K562 (cell line): ENCODE data around the gene C3AR1. TPM values are rescaled to one million over a fixed set of nuclear protein-coding genes. Genes with fewer than 3 reads are reported as not detected.

Experiments used
- ASH1L ChIP-seq: fragments of 450-650 bp; IDR thresholded peaks from 2 replicates; pipeline ENCODE4 v1.6.1; 2018; ENCODE audit warnings: borderline replicate concordance, mild to moderate bottlenecking, low read depth; ENCODE audit not compliant: partially characterized antibody
- ATF1 ChIP-seq, 2 experiments: fragments of 450-650 bp in 1 of 2; IDR thresholded peaks; 2 replicates each; pipeline ENCODE4 v1.6.1; 2016; ENCODE audit warnings: missing compliant biosample characterization in 1 of 2, missing genetic modification characterization in 1 of 2
- ATF7 ChIP-seq: fragments of 450-650 bp; IDR thresholded peaks from 2 replicates; pipeline ENCODE4 v1.7.1; 2014; ENCODE audit warnings: mild to moderate bottlenecking, moderate library complexity
- BCL6 ChIP-seq: fragments of 250-450 bp; sonication (Bioruptor Pico); IDR thresholded peaks from 2 replicates; pipeline ENCODE4 v1.4.0; 2020
- CAMTA2 ChIP-seq: fragments of 250-450 bp; sonication (Bioruptor Pico); conservative IDR thresholded peaks from 2 replicates; pipeline ENCODE4 v1.5.1; 2022
- CEBPB ChIP-seq: fragments of 450-650 bp; IDR thresholded peaks from 2 replicates; pipeline ENCODE4 v1.6.1; 2016; ENCODE audit warnings: missing genetic modification characterization, missing compliant biosample characterization
- CHCHD3 ChIP-seq: fragments of 250-450 bp; sonication (Bioruptor Pico); IDR thresholded peaks from 2 replicates; pipeline ENCODE4 v2.1.2; 2022; ENCODE audit warnings: mild to moderate bottlenecking
- ELK1 ChIP-seq: sonication (generic); formaldehyde crosslinking; IDR thresholded peaks from 2 replicates; pipeline ENCODE4 v1.8.1; 2022; ENCODE audit warnings: missing genetic modification reagents
- FUS ChIP-seq: fragments of 200-400 bp; formaldehyde crosslinking; optimal IDR thresholded peaks from 2 replicates; pipeline ENCODE3; 2017; ENCODE audit warnings: low read depth, low read length
- GABPA ChIP-seq: fragments of 200-800 bp; sonication (Bioruptor generic); conservative IDR thresholded peaks from 2 replicates; pipeline ENCODE4 v1.6.1; 2016; ENCODE audit warnings: low read depth, missing genetic modification characterization, missing compliant biosample characterization
- KLF10 ChIP-seq: fragments of 250-450 bp; sonication (Bioruptor Pico); IDR thresholded peaks from 2 replicates; pipeline ENCODE4 v1.6.1; 2021; ENCODE audit warnings: matching md5 sums
- MAFF ChIP-seq: IDR thresholded peaks from 2 replicates; pipeline ENCODE4 v1.6.1; 2012; ENCODE audit warnings: low read length, improper control_type of control experiment
- MCM2 ChIP-seq: fragments of 450-650 bp; IDR thresholded peaks from 2 replicates; pipeline ENCODE4 v1.6.1; 2017; ENCODE audit warnings: low read depth, mild to moderate bottlenecking
- MYC ChIP-seq, 2 experiments: fragments of 250-450 bp in 1 of 2; sonication (Bioruptor Pico) in 1 of 2; IDR thresholded peaks; 2 replicates each; pipeline versions ENCODE4 v1.5.1 to v1.6.1; 2012 to 2021; ENCODE audit warnings: low read depth in 2 of 2, borderline replicate concordance in 1 of 2, improper control_type of control experiment in 1 of 2, low read length in 1 of 2, mild to moderate bottlenecking in 1 of 2, moderate library complexity in 1 of 2
- POLR2G ChIP-seq: fragments of 200-400 bp; formaldehyde crosslinking; IDR thresholded peaks from 2 replicates; pipeline ENCODE4 v1.6.1; 2017; ENCODE audit warnings: low read depth, mild to moderate bottlenecking, antibody characterized with exemption, low read length, moderate library complexity
- RBFOX2 ChIP-seq: fragments of 200-400 bp; formaldehyde crosslinking; IDR thresholded peaks from 2 replicates; pipeline ENCODE4 v1.6.1; 2017; ENCODE audit warnings: low read depth, mild to moderate bottlenecking, low read length, moderate library complexity
- SRF ChIP-seq, 2 experiments: fragments of 250-450, 450-650 bp in 1 of 2; sonication (Bioruptor Pico) in 1 of 2; sonication (generic) in 1 of 2; formaldehyde crosslinking; IDR thresholded peaks; 2 replicates each; pipeline versions ENCODE4 v1.5.0 to v1.5.1; 2020 to 2022; ENCODE audit warnings: mild to moderate bottlenecking in 1 of 2, missing genetic modification reagents in 1 of 2
- TBL1XR1 ChIP-seq, 2 experiments: IDR thresholded peaks; 2 replicates each; pipeline ENCODE4 v1.6.1; 2012; ENCODE audit warnings: improper control_type of control experiment in 2 of 2, low read length in 2 of 2, mild to moderate bottlenecking in 1 of 2
- TCF7L2 ChIP-seq: fragments of 150-350 bp; IDR thresholded peaks from 2 replicates; pipeline ENCODE4 v1.6.1; 2016; ENCODE audit warnings: low read depth, mild to moderate bottlenecking, low read length, moderate library complexity
- TEAD2 ChIP-seq: fragments of 450-650 bp; IDR thresholded peaks from 2 replicates; pipeline ENCODE4 v1.6.1; 2016; ENCODE audit warnings: missing genetic modification characterization, control low read depth, missing compliant biosample characterization
- TRIM28 ChIP-seq: fragments of 450-650 bp; IDR thresholded peaks from 2 replicates; pipeline ENCODE4 v1.6.1; 2017
- USF1 ChIP-seq: sonication (generic); formaldehyde crosslinking; IDR thresholded peaks from 2 replicates; pipeline ENCODE4 v1.9.0; 2022; ENCODE audit warnings: mild to moderate bottlenecking, missing genetic modification reagents
- YY1 ChIP-seq, 3 experiments: IDR thresholded peaks; 2 replicates each; pipeline ENCODE4 v1.6.1; 2011; ENCODE audit warnings: low read length in 2 of 3, mild to moderate bottlenecking in 2 of 3, moderate library complexity in 2 of 3, borderline replicate concordance in 1 of 3, control low read depth in 1 of 3, low read depth in 1 of 3; ENCODE audit not compliant: insufficient read depth in 3 of 3, insufficient replicate concordance in 2 of 3, control insufficient read depth in 1 of 3, insufficient read length in 1 of 3; ENCODE audit errors: extremely low read depth in 1 of 3
- ZBTB43 ChIP-seq: sonication (generic); formaldehyde crosslinking; IDR thresholded peaks from 2 replicates; pipeline ENCODE4 v1.8.0; 2023; ENCODE audit warnings: mild to moderate bottlenecking, missing genetic modification reagents
- ZNF57 ChIP-seq: fragments of 450-650 bp; formaldehyde crosslinking; IDR thresholded peaks from 2 replicates; pipeline ENCODE4 v1.4.0; 2020; ENCODE audit warnings: mild to moderate bottlenecking, moderate library complexity
- ZNF583 ChIP-seq: fragments of 250-450 bp; sonication (Bioruptor Pico); IDR thresholded peaks from 2 replicates; pipeline ENCODE4 v1.4.0; 2020
- ZNF695 ChIP-seq: fragments of 450-650 bp; formaldehyde crosslinking; IDR thresholded peaks from 2 replicates; pipeline ENCODE4 v1.4.0; 2020; ENCODE audit warnings: mild to moderate bottlenecking, moderate library complexity
- ZZZ3 ChIP-seq: fragments of 450-650 bp; IDR thresholded peaks from 2 replicates; pipeline ENCODE4 v1.6.1; 2016; ENCODE audit warnings: antibody characterized with exemption, mild to moderate bottlenecking, moderate library complexity
- polyA plus RNA-seq, 8 experiments: library from polyadenylated mRNA; depleted of rRNA in 4 of 8; stranded (reverse) in 5 of 8; unstranded in 3 of 8; fragments of >200 nt; fragmentation: Nextera tagmentation in 2 of 8; fragmentation: Illumina TruSeq in 1 of 8; extraction: Ambion mirVana in 2 of 8; extraction: Trizol in 1 of 8; gene quantifications; 2 replicates each; pipeline versions ENCODE4 v1.2.1 to v1.2.3, GENCODE V29; 2011 to 2014; ENCODE audit warnings: inconsistent platforms in 1 of 8, missing spikeins in 1 of 8
- total RNA-seq, 7 experiments: library from RNA; depleted of rRNA in 6 of 7; stranded (reverse); fragments of >200 nt in 6 of 7; fragmentation: Illumina TruSeq in 2 of 7; extraction: Trizol in 2 of 7; gene quantifications; 2 replicates each; pipeline versions ENCODE4 v1.2.1 to v1.2.3, GENCODE V29; 2011 to 2021; ENCODE audit warnings: low replicate concordance in 1 of 7

Gene C3AR1
- total and polyA plus RNA-seq, 9 of the 15 experiments (the other 6 are each of a cell fraction or from before 2014, with no cell fraction given), result 2.2 to 12.9 (median 5.3) TPM

GRCh38 chr12:8026291-8026900 lies 39.8 kb downstream of the C3AR1 start (continued):
- no peak for TF ChIP-seq ZBTB43 (CRISPR knock-in tag)
- no peak for TF ChIP-seq FUS
- TF ChIP-seq CEBPB (tag), result no peak
- no peak for TF ChIP-seq CAMTA2 (CRISPR knock-in tag)
- TF ChIP-seq BCL6 (CRISPR knock-in tag), result no peak
- TF ChIP-seq POLR2G, result no peak
- no peak for TF ChIP-seq MCM2
- no peak for TF ChIP-seq ATF1 (CRISPR knock-in tag; IDR thresholded peaks at IDR 0.05)
- TF ChIP-seq ATF1 (tag; IDR thresholded peaks at IDR 0.05), result peak; percentile 95
- no peak for TF ChIP-seq MYC (IDR thresholded peaks at IDR 0.05; ENCODE audit: low read depth, low read length)
- no peak for TF ChIP-seq MYC (CRISPR knock-in tag; IDR thresholded peaks at IDR 0.05; ENCODE audit: borderline replicate concordance, low read depth)
- TF ChIP-seq SRF (CRISPR knock-in tag; IDR thresholded peaks at IDR 0.05), result 0 out of 4 replicates have a peak, but pooled peaks of 1 of the 2 experiments have one; percentile 20
- TF ChIP-seq TRIM28, result no peak
- TF ChIP-seq ZZZ3, result no peak
- TF ChIP-seq TBL1XR1 (IDR thresholded peaks at IDR 0.05; ENCODE audit: low read length in 2 of 2), result no peak
- TF ChIP-seq TCF7L2, result no peak
- peak; percentile 87 for TF ChIP-seq ASH1L
- TF ChIP-seq YY1 (IDR thresholded peaks at IDR 0.05; ENCODE audit: borderline replicate concordance in 1 of 3, control insufficient read depth in 1 of 3, extremely low read depth in 1 of 3, insufficient read depth in 3 of 3, insufficient read length in 1 of 3, insufficient replicate concordance in 2 of 3, low read depth in 1 of 3, low read length in 2 of 3), result peak in 1 of 3 experiments; percentile 4
- no peak for TF ChIP-seq ZNF695 (CRISPR knock-in tag)
- no peak for TF ChIP-seq ELK1 (CRISPR knock-in tag)
- TF ChIP-seq KLF10 (CRISPR knock-in tag), result no peak
- no peak for TF ChIP-seq ZNF57
- TF ChIP-seq GABPA (tag), result peak; percentile 89
- no peak for TF ChIP-seq TEAD2 (tag)
- no peak for TF ChIP-seq CHCHD3
- TF ChIP-seq USF1 (CRISPR knock-in tag), result no peak
- no peak for TF ChIP-seq ZNF583
- peak; percentile 71 for TF ChIP-seq ATF7
- TF ChIP-seq MAFF, result no peak
- no peak for TF ChIP-seq RBFOX2
